ENCODE data around the gene RAB27A.
"Not testable (repeated sequence)": the region's sequence is repeated elsewhere in the genome, so short reads cannot be mapped to it uniquely, and the experiment has no call there.

RAB27A gene

GRCh38 chr15:55250392-55250791 is 39.2 kb downstream of the RAB27A start:
- TF ChIP-seq WT1 (tag by site-specific recombination; IDR thresholded peaks at IDR 0.05) = no peak
- 0 out of 2 replicates have a peak, but pooled peaks have one; percentile 21 for TF ChIP-seq SCRT2 (tag by site-specific recombination; IDR thresholded peaks at IDR 0.05)
- ChIA-PET CTCF (interaction anchor here (1.7 kb wide), 1 partner anchor 189 kb away, joined by 3 read pairs; no protein-coding TSS in a partner anchor), POLR2A (no interaction called here)
- Histone ChIP-seq H3K27ac (ENCODE audit: extremely low read depth, low read depth, low read length) (no peak overlapping the region), H3K4me3 (ENCODE audit: low read depth, low read length) (no peak overlapping the region), H3K9me3 (ENCODE audit: control insufficient read depth, insufficient read depth, low read depth, low read length) (no peaks in the 10 kb centered on the region), H3K36me3 (ENCODE audit: control insufficient read depth in 2 of 2, insufficient read depth in 1 of 2, low read length in 2 of 2) (no peaks in the 10 kb centered on the region), H3K4me1 (ENCODE audit: control insufficient read depth, insufficient read depth, low read length) (no peaks in the 10 kb centered on the region)

- POLR2A ChIA-PET; H3K4me3 ChIP-seq (ENCODE audit: low read depth, low read length); H3K4me1 ChIP-seq (ENCODE audit: control insufficient read depth, insufficient read depth, low read length); H3K9me3 ChIP-seq (ENCODE audit: control insufficient read depth, insufficient read depth, low read depth, low read length); H3K27ac ChIP-seq (ENCODE audit: extremely low read depth, low read depth, low read length); H3K36me3 ChIP-seq (ENCODE audit: control insufficient read depth in 2 of 2, insufficient read depth in 1 of 2, low read length in 2 of 2): not testable (repeated sequence)
- CTCF ChIA-PET = interaction anchor here (1.7 kb wide), 1 partner anchor 190 kb away, joined by 3 read pairs; no protein-coding TSS in a partner anchor
Observed at GRCh38 chr15:55249885-55250284, 39.7 kb downstream of the RAB27A start.

GRCh38 chr15:55248895-55249294 is 40.7 kb downstream of the RAB27A start:
- Histone ChIP-seq H3K27ac (ENCODE audit: extremely low read depth, low read depth, low read length) (no peak overlapping the region), H3K4me1 (ENCODE audit: control insufficient read depth, insufficient read depth, low read length) (no peaks in the 10 kb centered on the region), H3K9me3 (ENCODE audit: control insufficient read depth, insufficient read depth, low read depth, low read length) (no peaks in the 10 kb centered on the region), H3K4me3 (ENCODE audit: low read depth, low read length) (no peak overlapping the region), H3K36me3 (ENCODE audit: control insufficient read depth in 2 of 2, insufficient read depth in 1 of 2, low read length in 2 of 2) (no peaks in the 10 kb centered on the region)
- POLR2A ChIA-PET = no interaction called here
- CTCF ChIA-PET = interaction anchor here (0.7 kb wide), 1 partner anchor 383 kb away, joined by 3 read pairs; no protein-coding TSS in a partner anchor
- TF ChIP-seq ZNF600 (tag by site-specific recombination; IDR thresholded peaks at IDR 0.05) = no peak

GRCh38 chr15:55247766-55248427 is 41.7 kb downstream of the RAB27A start:
- no peaks in the 10 kb centered on the region for H3K9me3 ChIP-seq (ENCODE audit: control insufficient read depth, insufficient read depth, low read depth, low read length)
- ChIA-PET CTCF (interaction anchor here (0.5 to 0.6 kb wide), 2 partner anchors 20 to 50 kb away, joined by 3 to 4 read pairs; no protein-coding TSS in a partner anchor), POLR2A (no interaction called here)
- H3K4me3 ChIP-seq (ENCODE audit: low read depth, low read length) = no peak overlapping the region
- H3K36me3 ChIP-seq (ENCODE audit: control insufficient read depth in 2 of 2, insufficient read depth in 1 of 2, low read length in 2 of 2) = no peaks in the 10 kb centered on the region
- no peak overlapping the region for H3K27ac ChIP-seq (ENCODE audit: extremely low read depth, low read depth, low read length)
- H3K4me1 ChIP-seq (ENCODE audit: control insufficient read depth, insufficient read depth, low read length) = no peaks in the 10 kb centered on the region
- TF ChIP-seq ZNF155 (tag by site-specific recombination; IDR thresholded peaks at IDR 0.05) (no peak), ZNF560 (tag by site-specific recombination; IDR thresholded peaks at IDR 0.05; ENCODE audit: borderline replicate concordance) (no peak)

GRCh38 chr15:55247311-55247710 is 42.3 kb downstream of the RAB27A start:
- H3K4me3 ChIP-seq (ENCODE audit: low read depth, low read length) = no peak overlapping the region
- H3K36me3 ChIP-seq (ENCODE audit: control insufficient read depth in 2 of 2, insufficient read depth in 1 of 2, low read length in 2 of 2) = no peaks in the 10 kb centered on the region
- no peak overlapping the region for H3K27ac ChIP-seq (ENCODE audit: extremely low read depth, low read depth, low read length)
- no peaks in the 10 kb centered on the region for H3K9me3 ChIP-seq (ENCODE audit: control insufficient read depth, insufficient read depth, low read depth, low read length)
- no peaks in the 10 kb centered on the region for H3K4me1 ChIP-seq (ENCODE audit: control insufficient read depth, insufficient read depth, low read length)
- TF ChIP-seq ZNF692 (tag by site-specific recombination; IDR thresholded peaks at IDR 0.05) = no peak
- no peak for TF ChIP-seq ZNF548 (tag by site-specific recombination; IDR thresholded peaks at IDR 0.05)
- no peak for TF ChIP-seq ZNF174 (tag by site-specific recombination; IDR thresholded peaks at IDR 0.05)
- TF ChIP-seq ZNF324 (tag by site-specific recombination; IDR thresholded peaks at IDR 0.05) = no peak
- no peak for TF ChIP-seq ZNF654 (tag by site-specific recombination; IDR thresholded peaks at IDR 0.05; ENCODE audit: low read depth)
- TF ChIP-seq ZNF707 (tag by site-specific recombination; IDR thresholded peaks at IDR 0.05) = no peak
- no peak for TF ChIP-seq ZNF18 (tag by site-specific recombination; IDR thresholded peaks at IDR 0.05)
- no peak for TF ChIP-seq REST (tag by site-specific recombination; IDR thresholded peaks at IDR 0.05)
- TF ChIP-seq ZFP69B (tag by site-specific recombination; IDR thresholded peaks at IDR 0.05) = no peak
- TF ChIP-seq SP3 (tag by site-specific recombination; IDR thresholded peaks at IDR 0.05) = no peak
- no peak for TF ChIP-seq ZNF37A (tag by site-specific recombination; IDR thresholded peaks at IDR 0.05)
- CTCF ChIA-PET = interaction anchor here (0.6 kb wide), 1 partner anchor 20 kb away, joined by 4 read pairs; no protein-coding TSS in a partner anchor
- POLR2A ChIA-PET = no interaction called here
